NCI-H2227 (cell line): Measurements from ENCODE around the gene ABCA2.

Experiments
- DNase-seq: peaks from one replicate; lab custom pipeline; 2025; ENCODE audit not compliant: unreplicated experiment; lab: John Stamatoyannopoulos, UW

The ABCA2 gene

GRCh38 chr9:137027369-137028262 is at the start of gene ABCA2:
ABCA2 (minus strand) TSS chr9:137028237; CDS start chr9:137028140, 97 bp downstream.
- peak; percentile 71 for DNase-seq

- DNase-seq, result peak; percentile 53
These were observed 49.1 kb upstream of the ABCA2 start, which contains the start of gene UAP1L1 for GRCh38 chr9:137077010-137077747. UAP1L1 (plus strand) TSS chr9:137077517; CDS start chr9:137077533, 16 bp downstream.

GRCh38 chr9:137076636-137077009 is 48.6 kb upstream of the ABCA2 start:
- no peak for DNase-seq

GRCh38 chr9:137075275-137075775 is 47.3 kb upstream of the ABCA2 start:
- DNase-seq, result no peak

GRCh38 chr9:137074657-137075274 is 46.7 kb upstream of the ABCA2 start:
- no peak for DNase-seq

- no peak for DNase-seq
These were observed 46.0 kb upstream of the ABCA2 start for GRCh38 chr9:137073992-137074399.

- DNase-seq, result no peak
These were observed 43.2 kb upstream of the ABCA2 start for GRCh38 chr9:137071282-137071681.

GRCh38 chr9:137070906-137071275 is 42.9 kb upstream of the ABCA2 start:
- peak; percentile 51 for DNase-seq

- DNase-seq, result peak; percentile 87
These were observed 42.3 kb upstream of the ABCA2 start, which contains the start of gene SAPCD2 for GRCh38 chr9:137070201-137070905. SAPCD2 (minus strand) TSS chr9:137070557; CDS start chr9:137070460, 97 bp downstream.

GRCh38 chr9:137069508-137070091 is 41.6 kb upstream of the ABCA2 start:
- peak; percentile 21 for DNase-seq

GRCh38 chr9:137068539-137069507 is 40.8 kb upstream of the ABCA2 start:
- no peak for DNase-seq

GRCh38 chr9:137067860-137068538 is 40.0 kb upstream of the ABCA2 start:
- DNase-seq, result peak; percentile 69

GRCh38 chr9:137066096-137066861 is 38.2 kb upstream of the ABCA2 start:
- DNase-seq, result no peak

- DNase-seq, result no peak
These were observed 37.4 kb upstream of the ABCA2 start for GRCh38 chr9:137065336-137065967.

- DNase-seq, result no peak
These were observed 36.8 kb upstream of the ABCA2 start for GRCh38 chr9:137064880-137065164.

- DNase-seq, result peak; percentile 34
These were observed 36.2 kb upstream of the ABCA2 start for GRCh38 chr9:137064027-137064879.
